HG03066 (cell line): Measurements from ENCODE around the gene RIBC2.
"Not testable (repeated sequence)": the region's sequence is repeated elsewhere in the genome, so short reads cannot be mapped to it uniquely, and the experiment has no call there.

ENCODE experiments used
- ATAC-seq: cut with Tn5 transposase; IDR thresholded peaks from one replicate; pipeline ENCODE4 v1.9.1; 2021; ENCODE audit warnings: low read depth; ENCODE audit not compliant: unreplicated experiment

RIBC2 gene

GRCh38 chr22:45446216-45446615, 32.7 kb downstream of the RIBC2 start:
- no peak for ATAC-seq

- not testable (repeated sequence) for ATAC-seq
Measured at GRCh38 chr22:45447596-45447995, 34.1 kb downstream of the RIBC2 start.

GRCh38 chr22:45448431-45448830, 34.9 kb downstream of the RIBC2 start:
- no peak for ATAC-seq

GRCh38 chr22:45449442-45449841, 35.9 kb downstream of the RIBC2 start:
- ATAC-seq = not testable (repeated sequence)

GRCh38 chr22:45450101-45450785, 36.8 kb downstream of the RIBC2 start:
- no peak for ATAC-seq

- no peak for ATAC-seq
Measured at GRCh38 chr22:45450921-45451651, 37.6 kb downstream of the RIBC2 start.

GRCh38 chr22:45451972-45452371, 38.5 kb downstream of the RIBC2 start:
- ATAC-seq = no peak

- ATAC-seq = no peak
Measured at GRCh38 chr22:45452565-45453379, 39.3 kb downstream of the RIBC2 start.

GRCh38 chr22:45453764-45454163, 40.3 kb downstream of the RIBC2 start:
- ATAC-seq = no peak

- ATAC-seq = no peak
Measured at GRCh38 chr22:45454275-45454674, 40.8 kb downstream of the RIBC2 start.

- no peak for ATAC-seq
Measured at GRCh38 chr22:45455212-45455611, 41.7 kb downstream of the RIBC2 start.

GRCh38 chr22:45455621-45456020, 42.1 kb downstream of the RIBC2 start:
- no peak for ATAC-seq

- no peak for ATAC-seq
Measured at GRCh38 chr22:45456811-45457210, 43.3 kb downstream of the RIBC2 start.

- no peak for ATAC-seq
Measured at GRCh38 chr22:45458532-45458931, 45.0 kb downstream of the RIBC2 start.

GRCh38 chr22:45459235-45459634, 45.7 kb downstream of the RIBC2 start:
- no peak for ATAC-seq

GRCh38 chr22:45460288-45461109, 47.0 kb downstream of the RIBC2 start:
- no peak for ATAC-seq

GRCh38 chr22:45462034-45462655, 48.7 kb downstream of the RIBC2 start:
- ATAC-seq = no peak

- ATAC-seq = not testable (repeated sequence)
Measured at GRCh38 chr22:45463691-45464090, 50.2 kb downstream of the RIBC2 start.

- ATAC-seq = no peak
Measured at GRCh38 chr22:45465633-45466032, 52.1 kb downstream of the RIBC2 start.

- no peak for ATAC-seq
Measured at GRCh38 chr22:45468872-45469271, 55.4 kb downstream of the RIBC2 start.
